ENCODE measurements around the gene FADS1.

GRCh38 chr11:61776561-61777075 is 40.2 kb downstream of the FADS1 start:
- no peak for TF ChIP-seq SUZ12 (IDR thresholded peaks at IDR 0.05; ENCODE audit: extremely low read depth, insufficient read depth, insufficient read length)
- TF ChIP-seq ZNF274 (IDR thresholded peaks at IDR 0.05; ENCODE audit: low read depth, low read length) = no peak
- TF ChIP-seq YY1 (IDR thresholded peaks at IDR 0.05; ENCODE audit: insufficient read depth, insufficient read length) = no peak
